ENCODE measurements around the gene ZNF143. TPM values are rescaled to one million over a fixed set of nuclear protein-coding genes. Genes with fewer than 3 reads are reported as not detected.

ZNF143 gene
- total and polyA plus RNA-seq, 2 of the 4 experiments (the other 2 are of a cell fraction): 23.8 to 49.6 TPM

GRCh38 chr11:9568161-9568853, 107.5 kb downstream of the ZNF143 start:
- no TSS peak for BruUV-seq (replicated peaks)
- 33% methylated on average over 2 of the region's 8 CpGs; no CpG with 5 or more reads in 1 of the 2 experiments for WGBS, 2 experiments (ENCODE audit: extremely low coverage in 2 of 2, insufficient read length in 1 of 2)
- Histone ChIP-seq H4K8ac (ENCODE audit: low read depth in 2 of 2, low read length in 2 of 2) (peak overlapping the region in 1 of 2 experiments; percentile 38; a peak in 3 of 4 replicates), H2AK9ac (replicated peaks; ENCODE audit: low read depth, low read length, poor library complexity) (no peak overlapping the region), H3K56ac (ENCODE audit: extremely low read depth, insufficient read depth, low read length) (peak overlapping the region; percentile 55; the same call in 1 of the 2 replicates), H3K4me3 (ENCODE audit: insufficient read depth, low read depth, low read length) (no peak overlapping the region), H4K20me1 (ENCODE audit: insufficient read depth, low read length) (no peaks in the 10 kb centered on the region), H3K27me3 (ENCODE audit: control insufficient read depth, insufficient read depth, low read length) (no peaks in the 10 kb centered on the region), H3K36me3 (ENCODE audit: control insufficient read depth, insufficient read depth, low read length) (no peaks in the 10 kb centered on the region), H2AFZ (replicated peaks; ENCODE audit: low read length, poor library complexity) (no peak overlapping the region), H3K4ac (ENCODE audit: low read depth, low read length) (peak overlapping the region; percentile 92; the same call in 1 of the 2 replicates), H2BK15ac (ENCODE audit: low read depth, low read length) (peak overlapping the region; percentile 83; the same call in 1 of the 3 replicates), H3K4me1 (ENCODE audit: control insufficient read depth, insufficient read depth, low read length) (peaks cover 8% of the 10 kb centered on the region), H3K4me2 (ENCODE audit: low read depth, low read length) (no peak overlapping the region; the same call in 1 of the 2 replicates), H3K18ac (ENCODE audit: low read depth, low read length) (peak overlapping the region; percentile 56; the same call in 1 of the 2 replicates), H2BK20ac (ENCODE audit: low read depth, low read length) (peak overlapping the region; percentile 63), H2BK120ac (ENCODE audit: low read depth, low read length) (peak overlapping the region; percentile 93), H2BK5ac (ENCODE audit: low read depth, low read length, poor library complexity, severe bottlenecking) (peak overlapping the region; percentile 76), H3K79me1 (ENCODE audit: low read depth in 1 of 2, low read length in 2 of 2) (peaks cover 3 to 32% of the 10 kb centered on the region in 2 experiments; a peak in 3 of 4 replicates), H3K9ac (ENCODE audit: low read depth, low read length) (no peak overlapping the region; the same call in 1 of the 2 replicates), H3K23ac (ENCODE audit: low read depth, low read length) (peak overlapping the region; percentile 16; the same call in 1 of the 2 replicates), H2AK5ac (ENCODE audit: low read depth, low read length) (peak overlapping the region; percentile 85; the same call in 1 of the 2 replicates), H4K91ac (ENCODE audit: insufficient read depth, low read depth, low read length) (peak overlapping the region; percentile 53), H3K9me3 (ENCODE audit: control insufficient read depth, insufficient read depth, low read length) (no peaks in the 10 kb centered on the region), H3K9me1 (ENCODE audit: insufficient read depth, low read length) (peaks cover 13% of the 10 kb centered on the region), H3K14ac (replicated peaks; ENCODE audit: low read depth, low read length) (peak overlapping the region; percentile 64; the same call in 1 of the 2 replicates), H3K27ac (ENCODE audit: insufficient read depth, low read length) (no peak overlapping the region), H4K5ac (ENCODE audit: low read depth, low read length) (peak overlapping the region; percentile 19; the same call in 1 of the 2 replicates)
- intact Hi-C loops (cut with micrococcal nuclease): no loop called here
- in situ Hi-C loops (cut with MboI; ENCODE audit: low sequenced_read_pairs): no loop called here
- DNase-seq (peak; percentile 28), ATAC-seq (ENCODE audit: low read depth) (no peak)
- CTCF ChIA-PET: no interaction called here
- TF ChIP-seq BHLHE40 (IDR thresholded peaks at IDR 0.05; ENCODE audit: low read depth, low read length) (no peak), RAD21 (IDR thresholded peaks at IDR 0.05; ENCODE audit: low read length) (no peak), CEBPB (IDR thresholded peaks at IDR 0.05; ENCODE audit: low read depth, low read length) (no peak)
- dilution Hi-C loops (cut with HindIII; ENCODE audit: low sequenced_read_pairs, unreplicated experiment): no loop called here
- POLR2A ChIA-PET (ENCODE audit: unreplicated experiment): no interaction called here
